Mammary epithelial cell (primary cell): Measurements from ENCODE around the gene SS18.

ENCODE experiments used
- CTCF ChIP-seq, 2 donors: IDR thresholded peaks in 1 of 2; conservative IDR thresholded peaks in 1 of 2; 2 replicates each; pipeline ENCODE4 v1.5.1; 2011 to 2012; ENCODE audit warnings: inconsistent platforms in 2 of 2, low read length in 2 of 2, mild to moderate bottlenecking in 2 of 2, control low read depth in 1 of 2, low read depth in 1 of 2; ENCODE audit not compliant: insufficient read depth in 1 of 2; ENCODE audit errors: extremely low read depth in 1 of 2
- EZH2 ChIP-seq: IDR thresholded peaks from 2 replicates; pipeline ENCODE4 v1.6.1; 2012; ENCODE audit warnings: low read length, inconsistent platforms, borderline replicate concordance

GRCh38 chr18:26083099-26083498 is 7.3 kb downstream of the SS18 start:
- no peak for TF ChIP-seq CTCF (conservative IDR thresholded peaks at IDR 0.05 in 1 of 2, IDR thresholded peaks at IDR 0.05 in 1 of 2; ENCODE audit: extremely low read depth in 1 of 2, insufficient read depth in 1 of 2, low read depth in 1 of 2, low read length in 2 of 2)
- no peak for TF ChIP-seq EZH2
